SH-SY5Y (cell line): Measurements from ENCODE around the gene DGCR6L.

Experiments
- GATA2 ChIP-seq: IDR thresholded peaks from 2 replicates; pipeline ENCODE4 v1.6.1; 2011; ENCODE audit warnings: mild to moderate bottlenecking, low read depth, low read length
- GATA3 ChIP-seq: IDR thresholded peaks from 2 replicates; pipeline ENCODE4 v1.6.1; 2011; ENCODE audit warnings: low read depth, mild to moderate bottlenecking, low read length, moderate library complexity

GRCh38 chr22:20319041-20319744 lies 667 bp downstream of the DGCR6L start:
- TF ChIP-seq GATA2 (no peak), GATA3 (no peak)
